Left renal pelvis (tissue), 4 donors: Measurements from ENCODE around the gene ZBTB5. TPM values are rescaled to one million over a fixed set of nuclear protein-coding genes. Genes with fewer than 3 reads are reported as not detected.
A peak's percentile ranks its signal among the peaks of the same experiment; 100 is the strongest.
"Not testable (repeated sequence)": the region's sequence is repeated elsewhere in the genome, so short reads cannot be mapped to it uniquely, and the experiment has no call there.

ENCODE experiments used
- DNase-seq, 4 donors: peaks; one replicate each; pipeline ENCODE4 v3.0.0-alpha.2; 2013; ENCODE audit warnings: low read depth in 4 of 4, low spot score in 3 of 4
- polyA plus RNA-seq, 4 donors: library from polyadenylated mRNA; unstranded; fragments of 120-200 nt; gene quantifications; one replicate each; pipeline ENCODE4 v1.2.1, GENCODE V29; 2013; ENCODE audit not compliant: insufficient read length in 4 of 4

The ZBTB5 gene
- polyA plus RNA-seq, 4 donors = 20.5 to 32.6 (median 31.7) TPM

DNA sequence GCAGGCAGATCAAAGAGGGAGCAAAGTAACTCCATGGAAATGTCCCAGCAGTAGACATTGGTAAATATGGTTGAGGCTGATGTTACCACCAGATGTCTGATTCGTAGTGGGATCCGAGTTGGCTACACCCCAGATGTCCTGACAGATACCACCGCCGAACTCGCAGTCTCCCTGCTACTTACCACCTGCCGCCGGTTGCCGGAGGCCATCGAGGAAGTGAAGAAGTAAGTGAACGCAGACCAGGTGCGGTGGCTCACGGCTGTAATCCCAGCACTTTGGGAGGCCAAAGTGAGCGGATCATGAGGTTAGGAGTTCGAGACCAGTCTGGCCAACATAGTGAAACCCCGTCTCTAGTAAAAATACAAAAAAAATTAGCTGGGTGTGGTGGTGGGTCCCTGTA lies 38.8 kb downstream of the ZBTB5 start:
- not testable (repeated sequence) for DNase-seq

DNA sequence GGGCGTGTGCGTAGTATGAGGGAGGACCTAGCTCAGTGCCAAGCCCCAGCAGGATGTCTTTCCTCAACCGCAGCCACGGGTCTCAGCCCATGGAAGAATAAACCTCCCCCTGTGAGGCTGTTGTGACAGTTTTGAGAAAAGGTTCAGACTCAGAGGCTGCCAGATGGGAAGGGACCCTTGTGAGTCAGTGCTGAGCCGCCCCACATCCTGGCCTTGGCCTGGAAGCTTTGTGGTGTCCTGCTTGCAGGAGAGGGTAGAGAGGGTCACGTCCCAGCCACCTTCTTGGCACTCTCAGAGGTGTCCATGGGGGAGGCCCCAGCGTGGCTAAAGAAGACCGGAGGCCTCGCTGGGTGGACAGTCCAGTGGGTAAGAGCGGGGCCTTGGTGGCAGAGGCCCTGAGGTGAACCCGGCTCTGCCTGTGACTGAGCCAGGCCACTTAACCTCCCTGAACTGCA lies 39.9 kb downstream of the ZBTB5 start:
- DNase-seq = no peak

- DNase-seq = no peak
Observed at GRCh38 chr9:37424686-37425297, 40.5 kb downstream of the ZBTB5 start.

DNA sequence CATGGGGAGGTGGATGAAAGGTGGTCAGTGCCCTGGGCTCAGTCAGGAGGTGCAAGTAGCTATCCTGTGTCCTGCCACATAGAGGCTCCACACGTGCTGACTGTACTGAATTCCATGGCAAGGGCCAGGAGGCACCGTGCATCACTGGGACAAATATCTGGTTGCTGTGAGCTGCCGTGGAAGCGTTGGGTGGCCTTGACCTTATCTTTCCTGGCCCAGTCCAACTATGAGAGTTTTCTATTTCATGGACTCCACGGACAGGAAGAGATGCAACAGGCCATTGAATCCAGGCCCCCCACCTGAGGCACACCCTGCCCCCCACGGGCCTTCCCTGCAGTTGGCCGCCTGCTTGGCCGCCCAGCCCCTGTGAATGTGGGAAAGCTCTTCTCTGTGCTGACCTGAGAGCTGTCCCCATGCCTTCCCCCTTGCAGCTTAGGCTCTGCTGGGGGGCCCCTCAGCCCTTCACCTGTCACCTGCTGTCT lies 41.0 kb downstream of the ZBTB5 start:
- no peak for DNase-seq

- DNase-seq = no peak
Observed at GRCh38 chr9:37423508-37423907, 41.7 kb downstream of the ZBTB5 start.

DNA sequence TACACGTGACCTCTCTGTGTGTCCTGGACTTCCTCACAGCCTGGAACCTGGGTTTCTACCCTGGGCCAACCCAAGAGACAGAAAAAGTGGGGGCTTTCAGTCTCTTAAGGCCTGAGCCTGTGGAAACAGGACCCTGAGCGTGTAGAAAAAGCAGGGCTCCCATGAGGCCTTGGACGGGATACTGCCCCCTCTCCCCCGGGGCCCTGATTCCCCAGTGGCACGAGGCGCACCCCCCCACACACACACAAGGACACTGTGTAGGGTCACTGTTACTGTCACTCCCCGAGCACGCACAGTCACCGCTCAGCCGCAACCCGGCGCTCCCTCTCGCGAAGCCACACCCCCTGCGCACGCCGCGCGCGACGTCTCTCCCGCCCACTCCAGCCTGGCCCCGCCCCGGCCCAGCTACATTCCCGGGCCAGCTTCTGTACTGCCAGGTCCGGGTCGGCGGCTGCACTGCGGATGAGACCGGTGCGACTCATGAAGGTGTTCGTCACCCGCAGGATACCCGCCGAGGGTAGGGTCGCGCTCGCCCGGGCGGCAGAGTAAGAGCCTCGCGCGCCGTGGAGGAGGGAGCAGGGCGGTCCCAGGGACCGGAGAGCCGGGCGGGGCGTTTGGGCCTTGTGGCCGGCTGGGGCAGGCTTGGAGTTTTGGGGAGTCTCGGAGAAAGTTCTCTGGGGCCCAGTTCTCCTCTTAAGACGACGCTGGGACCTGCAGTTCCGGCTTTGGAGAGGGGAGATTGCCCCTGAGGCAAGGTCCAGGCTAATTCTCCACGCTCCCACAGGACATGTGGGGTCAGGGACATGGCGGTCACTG lies 42.8 kb downstream of the ZBTB5 start, which contains the start of gene GRHPR:
Gene GRHPR, plus strand, starts transcription at position 408 of the 816 bp plus-strand sequence. Its CDS starts 55 bp downstream, at position 463.
- DNase-seq = peak; percentile 52 to 65 (median 60)

- no peak for DNase-seq
Observed at GRCh38 chr9:37421914-37422288, 43.3 kb downstream of the ZBTB5 start.

- DNase-seq = no peak
Observed at GRCh38 chr9:37420271-37421215, 44.7 kb downstream of the ZBTB5 start.

DNA sequence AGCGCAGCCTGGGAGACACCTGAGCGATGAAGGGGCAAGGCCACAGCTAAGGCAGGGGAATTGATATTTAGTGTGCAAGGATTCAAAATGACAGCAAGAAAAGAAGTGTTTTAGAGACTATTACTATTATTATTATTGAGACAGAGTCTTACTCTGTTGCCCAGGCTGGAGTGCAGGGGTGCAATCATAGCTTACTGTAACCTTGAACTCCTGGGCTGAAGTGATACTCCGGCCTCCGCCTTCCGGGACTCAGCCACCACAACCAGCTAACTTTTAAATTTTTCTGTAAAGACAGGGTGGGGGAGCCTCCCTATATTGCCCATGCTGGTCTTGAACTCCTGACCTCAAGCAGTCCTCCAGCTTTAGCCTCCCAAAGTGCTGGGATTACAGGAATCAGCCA lies 46.0 kb downstream of the ZBTB5 start:
- DNase-seq = no peak

DNA sequence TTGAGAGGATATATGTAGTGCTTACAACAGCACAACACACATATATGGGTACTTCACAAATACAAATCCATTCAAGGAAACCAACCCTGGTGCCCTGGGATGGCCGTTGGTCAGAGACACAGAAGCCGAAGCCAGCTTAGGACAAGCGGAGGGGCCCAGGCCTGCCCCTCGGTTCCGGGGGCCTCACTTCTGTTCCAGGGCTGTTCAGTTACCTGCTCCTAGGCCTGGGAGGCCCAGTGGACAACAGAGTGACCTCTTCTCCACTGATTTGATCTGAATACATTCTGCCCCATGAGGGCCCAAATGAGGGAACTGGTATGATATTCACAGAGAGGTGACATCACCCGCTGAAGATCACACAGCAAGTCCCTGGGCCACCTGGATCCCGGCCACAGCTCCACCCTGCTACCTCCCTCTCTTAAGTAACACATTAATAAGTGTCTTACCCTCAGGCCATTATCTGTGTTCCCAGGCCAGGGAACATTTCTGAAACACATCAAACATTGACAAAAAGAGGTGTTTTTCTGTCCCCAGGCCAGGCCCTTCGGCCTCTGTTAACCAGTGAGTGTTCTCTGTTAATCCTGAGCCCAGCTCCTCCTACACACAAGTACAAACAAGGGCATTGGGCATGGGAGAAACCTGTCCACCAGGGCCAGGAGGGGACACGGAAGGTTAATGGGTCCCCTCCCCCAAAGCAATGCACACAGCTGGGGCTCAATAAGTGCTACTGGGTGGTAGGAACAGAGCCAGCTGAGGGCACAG lies 47.2 kb downstream of the ZBTB5 start:
- DNase-seq = no peak

DNA sequence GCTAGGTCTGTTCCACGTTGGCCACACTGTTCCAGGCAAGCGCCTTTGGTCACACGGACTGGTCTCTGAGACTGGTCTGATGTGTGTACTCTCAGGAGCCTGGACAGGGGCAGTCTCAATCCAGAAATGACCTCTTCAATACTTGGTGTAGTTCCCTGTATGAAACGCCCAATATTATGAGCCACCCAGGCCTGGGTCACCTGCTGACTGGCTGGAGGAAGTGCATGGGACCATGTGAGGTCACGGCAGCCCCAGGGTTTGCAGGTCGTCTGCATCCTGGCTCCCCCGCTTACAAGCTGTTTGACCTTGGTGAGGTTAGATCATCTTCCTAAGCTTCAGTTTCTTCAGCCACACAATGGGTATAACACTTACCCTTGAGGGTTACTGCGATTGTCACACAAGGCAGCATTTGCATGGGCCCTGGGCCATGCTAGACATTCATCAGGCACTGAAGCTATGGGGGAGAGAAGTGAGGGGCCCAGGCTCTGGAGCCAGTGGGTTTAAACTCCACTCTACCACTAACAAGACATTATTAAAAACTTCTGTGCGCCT lies 47.9 kb downstream of the ZBTB5 start:
- DNase-seq = no peak

- DNase-seq = peak in 3 of 4 donors; percentile 55 to 74 (median 65)
Observed at GRCh38 chr9:37415011-37415719, 50.1 kb downstream of the ZBTB5 start.

- no peak for DNase-seq
Observed at GRCh38 chr9:37414503-37414943, 50.7 kb downstream of the ZBTB5 start.

- no peak for DNase-seq
Observed at GRCh38 chr9:37413311-37413710, 51.9 kb downstream of the ZBTB5 start.

DNA sequence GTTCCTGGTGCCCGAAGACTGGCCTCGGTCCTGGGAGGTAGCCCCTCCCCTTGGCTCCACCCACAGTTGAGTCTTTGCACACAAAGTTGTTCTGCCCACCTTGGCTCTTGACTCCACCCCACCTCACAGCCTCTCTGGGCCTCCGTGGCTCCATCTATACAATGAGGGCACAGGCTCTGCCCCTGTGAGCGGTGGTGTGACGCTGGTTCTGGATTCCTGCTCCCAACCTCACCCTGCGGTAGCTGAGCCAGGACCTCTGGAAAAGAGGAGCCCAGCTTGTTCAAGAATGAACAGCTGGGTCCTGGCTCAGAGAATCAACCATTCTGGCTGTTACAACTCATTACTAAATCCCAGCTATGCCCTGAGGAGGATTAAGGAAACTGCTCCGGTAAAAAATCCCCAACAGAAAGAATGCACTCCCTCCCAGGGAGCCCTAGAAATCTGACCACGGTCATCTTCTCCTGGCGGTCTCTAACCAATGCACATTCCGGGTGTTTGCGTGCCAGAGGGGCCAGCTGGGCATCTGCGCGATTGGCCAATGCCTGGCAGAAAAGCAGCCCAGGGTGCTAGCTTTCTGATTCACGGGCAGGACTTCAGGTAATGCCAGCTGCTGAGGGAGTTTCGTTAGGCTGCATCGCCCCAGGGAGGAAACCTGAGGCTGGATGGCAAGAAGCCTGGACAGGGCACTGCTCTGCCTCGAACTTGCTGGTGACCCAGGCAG lies 52.7 kb downstream of the ZBTB5 start:
- DNase-seq = no peak

DNA sequence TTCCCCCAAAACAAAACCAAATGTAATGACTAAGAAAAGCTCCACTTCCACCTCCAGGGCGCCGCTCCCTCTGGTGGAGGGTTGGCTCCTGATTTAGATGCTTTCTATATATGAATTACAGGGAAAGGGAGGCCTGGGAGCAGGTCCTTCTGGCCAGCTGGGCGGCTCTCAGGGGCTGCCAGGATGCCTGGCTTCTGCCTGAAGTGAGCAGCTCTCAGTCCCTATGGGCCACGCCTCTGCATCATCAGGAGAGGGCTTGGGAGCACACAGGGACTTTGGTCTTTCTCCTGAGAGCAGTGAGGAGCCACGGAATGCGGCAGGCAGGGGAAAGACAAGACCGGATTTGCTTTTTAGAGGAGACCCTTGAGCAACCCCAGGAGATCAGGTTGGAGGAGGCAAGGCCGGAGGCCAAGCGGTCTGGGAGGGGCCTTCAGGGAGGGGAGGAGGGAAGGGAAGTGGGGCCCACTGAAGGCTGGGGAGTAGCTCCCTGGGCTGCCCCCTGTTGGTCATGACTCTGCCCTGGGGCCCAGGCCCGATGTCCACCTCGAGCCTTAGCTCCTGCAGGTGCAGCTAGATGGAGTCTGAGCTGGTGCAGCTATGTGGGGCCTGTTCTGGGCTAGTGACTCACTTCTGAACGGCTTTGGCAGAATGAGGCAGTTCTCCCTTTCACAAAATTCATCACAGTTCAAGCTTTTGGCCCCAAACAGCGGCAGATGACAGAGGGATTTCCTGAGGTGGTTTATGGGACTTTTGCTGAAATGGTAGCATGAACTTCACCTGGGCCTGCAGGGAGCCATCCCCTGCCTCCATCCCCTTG lies 54.1 kb downstream of the ZBTB5 start:
- DNase-seq = no peak

DNA sequence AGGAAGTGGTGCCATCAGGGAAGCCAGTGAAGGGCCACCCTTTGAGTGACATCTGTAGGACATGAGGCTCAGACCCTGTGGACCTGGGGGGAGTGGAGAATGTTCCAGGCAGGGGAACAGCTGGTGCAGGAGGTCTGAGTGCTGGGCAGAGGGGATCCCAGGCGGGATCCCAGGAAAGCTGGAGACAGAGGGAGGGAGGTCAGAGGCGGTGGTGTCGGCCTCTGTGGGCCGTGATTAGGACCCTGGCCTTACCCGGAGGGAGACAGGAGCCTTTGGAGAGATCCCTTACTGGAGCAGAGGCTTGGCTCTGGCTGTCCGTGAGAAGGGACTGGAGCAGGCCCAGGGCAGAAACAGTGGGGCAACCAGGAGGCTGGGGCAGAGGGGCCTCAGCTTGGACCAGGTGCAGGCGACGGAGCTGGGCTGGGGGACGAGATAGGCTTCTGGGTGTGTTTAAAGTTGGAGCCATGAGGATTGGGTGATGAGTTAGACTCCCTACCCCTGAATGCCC lies 54.8 kb downstream of the ZBTB5 start:
- DNase-seq = no peak
